Loucy (cell line): ENCODE data around the gene FGD6.

Experiments used
- CTCF ChIP-seq: fragments of 200-600 bp; sonication (generic); conservative IDR thresholded peaks from 2 replicates; pipeline ENCODE4 v1.5.1; 2014; ENCODE audit warnings: mild to moderate bottlenecking, antibody characterized with exemption, low read length
- EZH2phosphoT487 ChIP-seq: fragments of 200-600 bp; IDR thresholded peaks from 2 replicates; pipeline ENCODE4 v1.6.1; 2018; ENCODE audit warnings: antibody characterized with exemption, mild to moderate bottlenecking, moderate library complexity, borderline replicate concordance

- TF ChIP-seq CTCF (no peak), EZH2phosphoT487 (no peak)
Observed at GRCh38 chr12:95257541-95257940, 40.3 kb upstream of the FGD6 start.
